Measurements from ENCODE around the gene ZNF740.
A peak's percentile ranks its signal among the peaks of the same experiment; 100 is the strongest.
"Not testable (repeated sequence)": the region's sequence is repeated elsewhere in the genome, so short reads cannot be mapped to it uniquely, and the experiment has no call there.

ZNF740 gene

GRCh38 chr12:53161119-53161911 is 19.2 kb upstream of the ZNF740 start:
- Histone ChIP-seq H3K36me3 (ENCODE audit: control insufficient read depth in 1 of 2, insufficient read depth in 2 of 2, low read length in 2 of 2) (no peaks in the 10 kb centered on the region), H3K9ac (ENCODE audit: low read length) (no peak overlapping the region), H3K27ac (ENCODE audit: low read depth, low read length) (no peak overlapping the region), H3K79me2 (ENCODE audit: control insufficient read depth, insufficient read depth, low read length, poor library complexity) (no peaks in the 10 kb centered on the region), H3K4me3 (ENCODE audit: low read depth, low read length) (no peak overlapping the region), H3K4ac (ENCODE audit: low read depth, low read length) (no peak overlapping the region), H2BK12ac (ENCODE audit: low read length) (no peak overlapping the region), H3K23ac (ENCODE audit: low read length) (no peak overlapping the region), H4K12ac (ENCODE audit: low read depth, low read length) (no peak overlapping the region), H4K91ac (ENCODE audit: low read depth, low read length) (no peak overlapping the region), H2AK5ac (ENCODE audit: low read length) (no peak overlapping the region), H3K4me1 (ENCODE audit: control insufficient read depth in 1 of 2, insufficient read depth in 2 of 2, low read length in 2 of 2) (no peaks in the 10 kb centered on the region), H2BK120ac (ENCODE audit: insufficient read depth, low read length, poor library complexity) (no peak overlapping the region), H2AFZ (ENCODE audit: insufficient read depth, low read length, poor library complexity) (no peak overlapping the region), H3K18ac (ENCODE audit: low read length) (no peak overlapping the region), H2BK5ac (ENCODE audit: low read depth, low read length, poor library complexity) (no peak overlapping the region), H3K27me3 (ENCODE audit: insufficient read depth, low read length) (no peaks in the 10 kb centered on the region), H4K8ac (ENCODE audit: low read depth, low read length) (no peak overlapping the region), H3K4me2 (ENCODE audit: low read length) (no peak overlapping the region), H3K9me3 (ENCODE audit: insufficient read depth, low read depth, low read length) (no peaks in the 10 kb centered on the region), H3K14ac (ENCODE audit: low read length) (no peak overlapping the region), H3K79me1 (ENCODE audit: low read length) (no peaks in the 10 kb centered on the region)
- no peak for DNase-seq
- no CpG with 5 or more reads among the region's 8 CpGs for WGBS (ENCODE audit: extremely low coverage, insufficient coverage, insufficient read length)

- H4K8ac ChIP-seq (ENCODE audit: low read depth, low read length); H3K18ac ChIP-seq (ENCODE audit: low read length); H4K12ac ChIP-seq (ENCODE audit: low read depth, low read length); H2BK120ac ChIP-seq (ENCODE audit: insufficient read depth, low read length, poor library complexity); H2BK5ac ChIP-seq (ENCODE audit: low read depth, low read length, poor library complexity); H3K4me1 ChIP-seq (ENCODE audit: control insufficient read depth in 1 of 2, insufficient read depth in 2 of 2, low read length in 2 of 2); H4K91ac ChIP-seq (ENCODE audit: low read depth, low read length); H3K9me3 ChIP-seq (ENCODE audit: insufficient read depth, low read depth, low read length); DNase-seq; H3K79me1 ChIP-seq (ENCODE audit: low read length); H3K79me2 ChIP-seq (ENCODE audit: control insufficient read depth, insufficient read depth, low read length, poor library complexity); H2AFZ ChIP-seq (ENCODE audit: insufficient read depth, low read length, poor library complexity); H3K14ac ChIP-seq (ENCODE audit: low read length); H3K36me3 ChIP-seq (ENCODE audit: control insufficient read depth in 1 of 2, insufficient read depth in 2 of 2, low read length in 2 of 2); H3K27me3 ChIP-seq (ENCODE audit: insufficient read depth, low read length); H2BK12ac ChIP-seq (ENCODE audit: low read length); H3K27ac ChIP-seq (ENCODE audit: low read depth, low read length); H3K4me2 ChIP-seq (ENCODE audit: low read length); H3K4ac ChIP-seq (ENCODE audit: low read depth, low read length); H3K23ac ChIP-seq (ENCODE audit: low read length); H3K9ac ChIP-seq (ENCODE audit: low read length); H2AK5ac ChIP-seq (ENCODE audit: low read length); H3K4me3 ChIP-seq (ENCODE audit: low read depth, low read length): not testable (repeated sequence)
- no CpG with 5 or more reads among the region's 2 CpGs for WGBS (ENCODE audit: extremely low coverage, insufficient coverage, insufficient read length)
Observed at GRCh38 chr12:53163008-53163407, 17.5 kb upstream of the ZNF740 start.

- no peak overlapping the region for H3K14ac ChIP-seq (ENCODE audit: low read length)
- H3K23ac ChIP-seq (ENCODE audit: low read length), result no peak overlapping the region
- peaks cover 3 to 9% of the 10 kb centered on the region in 2 experiments for H3K36me3 ChIP-seq (ENCODE audit: control insufficient read depth in 1 of 2, insufficient read depth in 2 of 2, low read length in 2 of 2)
- no peaks in the 10 kb centered on the region for H3K9me3 ChIP-seq (ENCODE audit: insufficient read depth, low read depth, low read length)
- no peaks in the 10 kb centered on the region for H3K79me2 ChIP-seq (ENCODE audit: control insufficient read depth, insufficient read depth, low read length, poor library complexity)
- no peak overlapping the region for H2BK12ac ChIP-seq (ENCODE audit: low read length)
- H3K4me2 ChIP-seq (ENCODE audit: low read length), result no peak overlapping the region
- H2AK5ac ChIP-seq (ENCODE audit: low read length), result no peak overlapping the region
- no peak overlapping the region for H2BK5ac ChIP-seq (ENCODE audit: low read depth, low read length, poor library complexity)
- H3K18ac ChIP-seq (ENCODE audit: low read length), result no peak overlapping the region
- H2BK120ac ChIP-seq (ENCODE audit: insufficient read depth, low read length, poor library complexity), result no peak overlapping the region
- no peaks in the 10 kb centered on the region for H3K27me3 ChIP-seq (ENCODE audit: insufficient read depth, low read length)
- no peak overlapping the region for H2AFZ ChIP-seq (ENCODE audit: insufficient read depth, low read length, poor library complexity)
- DNase-seq, result peak; percentile 27 to 73
- no peak overlapping the region for H4K8ac ChIP-seq (ENCODE audit: low read depth, low read length)
- no peak overlapping the region for H3K4ac ChIP-seq (ENCODE audit: low read depth, low read length)
- H3K4me3 ChIP-seq (ENCODE audit: low read depth, low read length), result no peak overlapping the region
- no peak overlapping the region for H3K27ac ChIP-seq (ENCODE audit: low read depth, low read length)
- peaks cover 12 to 13% of the 10 kb centered on the region in 2 experiments for H3K4me1 ChIP-seq (ENCODE audit: control insufficient read depth in 1 of 2, insufficient read depth in 2 of 2, low read length in 2 of 2)
- no peak overlapping the region for H3K9ac ChIP-seq (ENCODE audit: low read length)
- no peak overlapping the region for H4K91ac ChIP-seq (ENCODE audit: low read depth, low read length)
- no peaks in the 10 kb centered on the region for H3K79me1 ChIP-seq (ENCODE audit: low read length)
- H4K12ac ChIP-seq (ENCODE audit: low read depth, low read length), result no peak overlapping the region
Observed at GRCh38 chr12:53166837-53167236, 13.7 kb upstream of the ZNF740 start.

GRCh38 chr12:53169644-53170043 is 10.9 kb upstream of the ZNF740 start:
- no peak overlapping the region for H3K4me2 ChIP-seq (ENCODE audit: low read length)
- no peak overlapping the region for H4K91ac ChIP-seq (ENCODE audit: low read depth, low read length)
- H3K9ac ChIP-seq (ENCODE audit: low read length), result no peak overlapping the region
- peaks cover 13 to 16% of the 10 kb centered on the region in 2 experiments for H3K4me1 ChIP-seq (ENCODE audit: control insufficient read depth in 1 of 2, insufficient read depth in 2 of 2, low read length in 2 of 2)
- no peak overlapping the region for H2AK5ac ChIP-seq (ENCODE audit: low read length)
- no peak overlapping the region for H3K27ac ChIP-seq (ENCODE audit: low read depth, low read length)
- no peak overlapping the region for H2BK5ac ChIP-seq (ENCODE audit: low read depth, low read length, poor library complexity)
- no peaks in the 10 kb centered on the region for H3K79me2 ChIP-seq (ENCODE audit: control insufficient read depth, insufficient read depth, low read length, poor library complexity)
- H2BK12ac ChIP-seq (ENCODE audit: low read length), result no peak overlapping the region
- no peaks in the 10 kb centered on the region for H3K79me1 ChIP-seq (ENCODE audit: low read length)
- no peak overlapping the region for H3K4ac ChIP-seq (ENCODE audit: low read depth, low read length)
- no peak overlapping the region for H4K8ac ChIP-seq (ENCODE audit: low read depth, low read length)
- no peak overlapping the region for H3K23ac ChIP-seq (ENCODE audit: low read length)
- no peaks in the 10 kb centered on the region for H3K9me3 ChIP-seq (ENCODE audit: insufficient read depth, low read depth, low read length)
- H3K18ac ChIP-seq (ENCODE audit: low read length), result no peak overlapping the region
- H3K14ac ChIP-seq (ENCODE audit: low read length), result no peak overlapping the region
- no peak overlapping the region for H2AFZ ChIP-seq (ENCODE audit: insufficient read depth, low read length, poor library complexity)
- no CpG with 5 or more reads among the region's 7 CpGs for WGBS (ENCODE audit: extremely low coverage, insufficient coverage, insufficient read length)
- no peak for DNase-seq
- H3K4me3 ChIP-seq (ENCODE audit: low read depth, low read length), result no peak overlapping the region
- no peak overlapping the region for H4K12ac ChIP-seq (ENCODE audit: low read depth, low read length)
- peaks cover 3 to 9% of the 10 kb centered on the region in 2 experiments for H3K36me3 ChIP-seq (ENCODE audit: control insufficient read depth in 1 of 2, insufficient read depth in 2 of 2, low read length in 2 of 2)
- no peaks in the 10 kb centered on the region for H3K27me3 ChIP-seq (ENCODE audit: insufficient read depth, low read length)
- no peak overlapping the region for H2BK120ac ChIP-seq (ENCODE audit: insufficient read depth, low read length, poor library complexity)
